IMR-90 (cell line): ENCODE measurements around the gene ARHGEF38. TPM values are rescaled to one million over a fixed set of nuclear protein-coding genes. Genes with fewer than 3 reads are reported as not detected.

ENCODE experiments used
- ATAC-seq: fragments of 200-7000 bp; cut with Tn5 transposase; 2 replicates; pipeline ENCODE4 v1.9.1; 2020; ENCODE audit warnings: low read depth, mild to moderate bottlenecking, moderate library complexity
- BruUV-seq: library from RNA; stranded (reverse); fragments of 400-500 nt; replicated peaks from 2 replicates; lab custom pipeline; 2021; lab: Mats Ljungman, UMichigan
- CTCF ChIA-PET: fragments of 300-600 bp; formaldehyde crosslinking; extraction: SDS; loops from one replicate; lab custom pipeline; 2021; ENCODE audit warnings: antibody characterized with exemption; lab: Yijun Ruan, JAX
- POLR2A ChIA-PET: fragments of 300-600 bp; sonication (Branson Sonifier 250); formaldehyde crosslinking; loops from one replicate; lab custom pipeline; 2022; ENCODE audit warnings: antibody characterized with exemption; ENCODE audit not compliant: unreplicated experiment; lab: Charles Lee
- DNase-seq: peaks from one replicate; pipeline ENCODE4 v3.0.0; 2013
- H2AFZ ChIP-seq: replicated peaks from 2 replicates; pipeline ENCODE3; 2013; ENCODE audit warnings: low read length, mild to moderate bottlenecking; ENCODE audit not compliant: poor library complexity
- H2AK5ac ChIP-seq: 2 replicates; pipeline ENCODE4 v1.6.1; 2013; ENCODE audit warnings: low read depth, low read length, inconsistent platforms
- H2AK9ac ChIP-seq: replicated peaks from 2 replicates; pipeline ENCODE3; 2013; ENCODE audit warnings: mild to moderate bottlenecking, low read depth, low read length, moderate library complexity; ENCODE audit not compliant: poor library complexity
- H2BK120ac ChIP-seq: 2 replicates; pipeline ENCODE4 v1.6.1; 2013; ENCODE audit warnings: low read depth, low read length, inconsistent platforms
- H2BK15ac ChIP-seq: 3 replicates; pipeline ENCODE4 v1.6.1; 2013; ENCODE audit warnings: low read depth, low read length, inconsistent platforms
- H2BK20ac ChIP-seq: 2 replicates; pipeline ENCODE4 v1.6.1; 2013; ENCODE audit warnings: low read depth, mild to moderate bottlenecking, inconsistent platforms, low read length, moderate library complexity
- H2BK5ac ChIP-seq: 2 replicates; pipeline ENCODE4 v1.6.1; 2013; ENCODE audit warnings: mild to moderate bottlenecking, low read depth, low read length, inconsistent platforms; ENCODE audit not compliant: poor library complexity, severe bottlenecking
- H3K14ac ChIP-seq: replicated peaks from 2 replicates; pipeline ENCODE4 v1.6.1; 2013; ENCODE audit warnings: low read depth, low read length, inconsistent platforms
- H3K18ac ChIP-seq: 2 replicates; pipeline ENCODE4 v1.6.1; 2013; ENCODE audit warnings: low read depth, low read length, control low read depth
- H3K23ac ChIP-seq: 2 replicates; pipeline ENCODE4 v1.6.1; 2013; ENCODE audit warnings: low read depth, low read length, inconsistent platforms
- H3K27ac ChIP-seq: 2 replicates; pipeline ENCODE4 v1.5.1; 2013; ENCODE audit warnings: mild to moderate bottlenecking, control low read depth, low read length; ENCODE audit not compliant: insufficient read depth
- H3K27me3 ChIP-seq: 2 replicates; pipeline ENCODE4 v1.6.1; 2013; ENCODE audit warnings: low read length; ENCODE audit not compliant: control insufficient read depth, insufficient read depth
- H3K36me3 ChIP-seq: 2 replicates; pipeline ENCODE4 v1.6.1; 2013; ENCODE audit warnings: low read length, mixed read lengths; ENCODE audit not compliant: control insufficient read depth, insufficient read depth
- H3K4ac ChIP-seq: 2 replicates; pipeline ENCODE4 v1.6.1; 2013; ENCODE audit warnings: low read depth, low read length, inconsistent platforms
- H3K4me1 ChIP-seq: 2 replicates; pipeline ENCODE4 v1.6.1; 2013; ENCODE audit warnings: low read length, mixed read lengths; ENCODE audit not compliant: control insufficient read depth, insufficient read depth
- H3K4me2 ChIP-seq: 2 replicates; pipeline ENCODE4 v1.6.1; 2013; ENCODE audit warnings: low read depth, mild to moderate bottlenecking, control low read depth, low read length, moderate library complexity
- H3K4me3 ChIP-seq: 2 replicates; pipeline ENCODE4 v1.5.1; 2013; ENCODE audit warnings: low read depth, mild to moderate bottlenecking, control low read depth, low read length, moderate library complexity; ENCODE audit not compliant: insufficient read depth
- H3K56ac ChIP-seq: 2 replicates; pipeline ENCODE4 v1.6.1; 2013; ENCODE audit warnings: low read length, inconsistent platforms; ENCODE audit not compliant: insufficient read depth; ENCODE audit errors: extremely low read depth
- H3K79me1 ChIP-seq, 2 experiments: 2 replicates each; pipeline ENCODE4 v1.6.1; 2013; ENCODE audit warnings: low read length in 2 of 2, inconsistent platforms in 1 of 2, low read depth in 1 of 2
- H3K9ac ChIP-seq: 2 replicates; pipeline ENCODE4 v1.6.1; 2013; ENCODE audit warnings: low read depth, low read length, control low read depth
- H3K9me1 ChIP-seq: 2 replicates; pipeline ENCODE4 v1.6.1; 2013; ENCODE audit warnings: low read length, inconsistent platforms; ENCODE audit not compliant: insufficient read depth
- H3K9me3 ChIP-seq: 2 replicates; pipeline ENCODE4 v1.6.1; 2013; ENCODE audit warnings: low read length; ENCODE audit not compliant: control insufficient read depth, insufficient read depth
- H4K20me1 ChIP-seq: 2 replicates; pipeline ENCODE4 v1.6.1; 2013; ENCODE audit warnings: low read length, inconsistent platforms; ENCODE audit not compliant: insufficient read depth
- H4K5ac ChIP-seq: 2 replicates; pipeline ENCODE4 v1.6.1; 2013; ENCODE audit warnings: mild to moderate bottlenecking, low read depth, low read length, control low read depth
- H4K8ac ChIP-seq, 2 experiments: 2 replicates each; pipeline ENCODE4 v1.6.1; 2013; ENCODE audit warnings: low read depth in 2 of 2, low read length in 2 of 2, control low read depth in 1 of 2, inconsistent platforms in 1 of 2
- H4K91ac ChIP-seq: 2 replicates; pipeline ENCODE4 v1.6.1; 2013; ENCODE audit warnings: low read depth, low read length, inconsistent platforms; ENCODE audit not compliant: insufficient read depth
- CEBPB ChIP-seq: IDR thresholded peaks from 2 replicates; pipeline ENCODE4 v1.6.1; 2012; ENCODE audit warnings: low read depth, low read length, improper control_type of control experiment
- MAZ ChIP-seq: IDR thresholded peaks from 2 replicates; pipeline ENCODE4 v1.6.1; 2012; ENCODE audit warnings: low read depth, mild to moderate bottlenecking, low read length, improper control_type of control experiment, moderate library complexity, borderline replicate concordance
- NFE2L2 ChIP-seq: fragments of 150-350 bp; IDR thresholded peaks from 2 replicates; pipeline ENCODE4 v1.6.1; 2016; ENCODE audit warnings: low read depth, mild to moderate bottlenecking, low read length
- RAD21 ChIP-seq: IDR thresholded peaks from 2 replicates; pipeline ENCODE4 v1.6.1; 2012; ENCODE audit warnings: low read length, improper control_type of control experiment
- SMC3 ChIP-seq: fragments of 150-350 bp; IDR thresholded peaks from 2 replicates; pipeline ENCODE4 v1.6.1; 2016; ENCODE audit warnings: low read depth, mild to moderate bottlenecking, antibody characterized with exemption, low read length, moderate library complexity
- WGBS, 2 experiments: methylation state at CpG; one replicate each; pipeline versions ENCODE4 v1.1.5 to v1.1.7; 2013; ENCODE audit warnings: missing lambda C conversion rate in 2 of 2; ENCODE audit not compliant: insufficient read length in 1 of 2; ENCODE audit errors: extremely low coverage in 2 of 2; 5-methylcytosine and 5-hydroxymethylcytosine counted together
- dilution Hi-C: fragments of 300-500 bp; cut with HindIII; formaldehyde crosslinking; loops from one replicate; pipeline ENCODE4 v1.14.3; 2018; ENCODE audit warnings: low sequenced_read_pairs; ENCODE audit not compliant: unreplicated experiment
- in situ Hi-C: fragments of 300-500 bp; cut with MboI; formaldehyde crosslinking; loops from 3 replicates; pipeline ENCODE4 v1.14.3; 2019; ENCODE audit warnings: low sequenced_read_pairs, inconsistent platforms, mixed read lengths
- intact Hi-C: fragments of 100-400 bp; cut with micrococcal nuclease; formaldehyde crosslinking; loops from 2 replicates; pipeline ENCODE4 v1.10.0; 2022
- polyA plus RNA-seq, 3 experiments: library from polyadenylated mRNA; depleted of rRNA; stranded (reverse); fragments of >200 nt; gene quantifications; 2 replicates each; pipeline ENCODE4 v1.2.3, GENCODE V29; 2012; ENCODE audit warnings: low replicate concordance in 1 of 3
- total RNA-seq: library from RNA; depleted of rRNA; stranded (reverse); fragments of >200 nt; gene quantifications from 2 replicates; pipeline ENCODE4 v1.2.3, GENCODE V29; 2012

ARHGEF38 gene
- total and polyA plus RNA-seq, 2 of the 4 experiments (the other 2 are of a cell fraction), result not detected

- H3K9me3 ChIP-seq, result no peaks in the 10 kb centered on the region
- intact Hi-C loops (no loop called here), dilution Hi-C loops (no loop called here), in situ Hi-C loops (no loop called here)
- no peak overlapping the region for H2BK20ac ChIP-seq
- no peak overlapping the region for H3K9ac ChIP-seq
- H3K14ac ChIP-seq, result no peak overlapping the region
- H4K91ac ChIP-seq, result no peak overlapping the region
- BruUV-seq, result no TSS peak
- no peak for TF ChIP-seq CEBPB
- TF ChIP-seq MAZ, result no peak
- no peak for TF ChIP-seq RAD21
- no peak for TF ChIP-seq SMC3
- no peak for TF ChIP-seq NFE2L2
- no peaks in the 10 kb centered on the region for H3K9me1 ChIP-seq
- H3K4me1 ChIP-seq, result no peaks in the 10 kb centered on the region
- POLR2A ChIA-PET, result no interaction called here
- H4K8ac ChIP-seq, result no peak overlapping the region
- no peak overlapping the region for H3K27ac ChIP-seq
- H3K27me3 ChIP-seq, result no peaks in the 10 kb centered on the region; the same call in 1 of the 2 replicates
- no peak overlapping the region for H2BK120ac ChIP-seq
- CTCF ChIA-PET, result no interaction called here
- DNase-seq, result no peak
- no peak overlapping the region for H3K4ac ChIP-seq
- H3K36me3 ChIP-seq, result no peaks in the 10 kb centered on the region
- H3K4me3 ChIP-seq, result no peak overlapping the region
- no peak overlapping the region for H2BK5ac ChIP-seq
- no peak for ATAC-seq
- 75% methylated on average over 1 of the region's 1 CpG; no CpG with 5 or more reads in 1 of the 2 experiments for WGBS, 2 experiments
- no peaks in the 10 kb centered on the region for H3K79me1 ChIP-seq
- H3K23ac ChIP-seq, result no peak overlapping the region
- H2AFZ ChIP-seq, result no peak overlapping the region
- no peak overlapping the region for H4K5ac ChIP-seq
- H3K4me2 ChIP-seq, result no peak overlapping the region
- H3K18ac ChIP-seq, result no peak overlapping the region
- H3K56ac ChIP-seq, result no peak overlapping the region
- no peak overlapping the region for H2AK5ac ChIP-seq
- H4K20me1 ChIP-seq, result no peaks in the 10 kb centered on the region
- no peak overlapping the region for H2AK9ac ChIP-seq
- H2BK15ac ChIP-seq, result no peak overlapping the region
These were observed 121.6 kb downstream of the ARHGEF38 start for GRCh38 chr4:105674011-105674410.
